ENCODE measurements around the gene SYT6. TPM values are rescaled to one million over a fixed set of nuclear protein-coding genes. Genes with fewer than 3 reads are reported as not detected.

SYT6 gene
- total and polyA plus RNA-seq, 10 of the 15 experiments (the other 5 are each of a cell fraction or from before 2014, with no cell fraction given) = 0.05 to 0.39 TPM; not detected in 8

GRCh38 chr1:114134518-114134917 is 19.2 kb downstream of the SYT6 start:
- Histone ChIP-seq H3K4me2 (ENCODE audit: control insufficient read depth, insufficient read depth) (no peak overlapping the region), H3K4me3 (no peak overlapping the region), H2AFZ (ENCODE audit: control insufficient read depth, low read depth, low read length) (no peak overlapping the region), H3K9me3 (replicated peaks; ENCODE audit: control insufficient read depth, insufficient read depth, low read length) (no peaks in the 10 kb centered on the region), H3K4me1 (ENCODE audit: control insufficient read depth, insufficient read depth, low read length) (no peaks in the 10 kb centered on the region), H3K79me2 (ENCODE audit: control insufficient read depth, insufficient read depth, low read length) (no peaks in the 10 kb centered on the region), H3K36me3 (ENCODE audit: control insufficient read depth in 2 of 2, insufficient read depth in 2 of 2, low read length in 1 of 2) (no peaks in the 10 kb centered on the region), H3K27me3 (replicated peaks in 1 of 2; ENCODE audit: control insufficient read depth in 2 of 2, insufficient read depth in 2 of 2, low read length in 1 of 2) (peaks cover 2% of the 10 kb centered on the region in 2 experiments; a peak in 3 of 4 replicates), H3K9ac (ENCODE audit: control insufficient read depth, insufficient read depth, low read length) (no peak overlapping the region), H4K20me1 (ENCODE audit: control insufficient read depth, insufficient read depth) (no peaks in the 10 kb centered on the region), H3K27ac (ENCODE audit: control insufficient read depth, insufficient read depth) (no peak overlapping the region)
- no TSS peak for BruUV-seq (replicated peaks)
- 31% methylated on average over 4 of the region's 4 CpGs for WGBS (ENCODE audit: insufficient coverage, insufficient replicate concordance, low lambda C conversion rate, missing lambda C conversion rate)
- POLR2A ChIA-PET = no interaction called here
- CTCF ChIA-PET = no interaction called here
- DNase-seq (ENCODE audit: low read depth, low spot score) (no peak), ATAC-seq (no peak), FAIRE-seq (no peak)
- intact Hi-C loops (cut with micrococcal nuclease; ENCODE audit: unreplicated experiment) = no loop called here
- SMC1A ChIA-PET (ENCODE audit: uncharacterized antibody, unreplicated experiment) = interaction anchor here (0.9 kb wide), 1 partner anchor 13 kb away, joined by 3 read pairs; no protein-coding TSS in a partner anchor
- in situ Hi-C loops (cut with MboI) = no loop called here
- TF ChIP-seq NFYA (IDR thresholded peaks at IDR 0.05; ENCODE audit: borderline replicate concordance, low read depth, low read length) (no peak), SREBF2 (IDR thresholded peaks at IDR 0.05; ENCODE audit: low read length) (no peak)
- RAD21 ChIA-PET (ENCODE audit: unreplicated experiment) = no interaction called here

GRCh38 chr1:114133129-114133528 is 20.5 kb downstream of the SYT6 start:
- POLR2A ChIA-PET = no interaction called here
- ATAC-seq (no peak), FAIRE-seq (no peak), DNase-seq (ENCODE audit: low read depth, low spot score) (no peak)
- TF ChIP-seq, protein P1, sequence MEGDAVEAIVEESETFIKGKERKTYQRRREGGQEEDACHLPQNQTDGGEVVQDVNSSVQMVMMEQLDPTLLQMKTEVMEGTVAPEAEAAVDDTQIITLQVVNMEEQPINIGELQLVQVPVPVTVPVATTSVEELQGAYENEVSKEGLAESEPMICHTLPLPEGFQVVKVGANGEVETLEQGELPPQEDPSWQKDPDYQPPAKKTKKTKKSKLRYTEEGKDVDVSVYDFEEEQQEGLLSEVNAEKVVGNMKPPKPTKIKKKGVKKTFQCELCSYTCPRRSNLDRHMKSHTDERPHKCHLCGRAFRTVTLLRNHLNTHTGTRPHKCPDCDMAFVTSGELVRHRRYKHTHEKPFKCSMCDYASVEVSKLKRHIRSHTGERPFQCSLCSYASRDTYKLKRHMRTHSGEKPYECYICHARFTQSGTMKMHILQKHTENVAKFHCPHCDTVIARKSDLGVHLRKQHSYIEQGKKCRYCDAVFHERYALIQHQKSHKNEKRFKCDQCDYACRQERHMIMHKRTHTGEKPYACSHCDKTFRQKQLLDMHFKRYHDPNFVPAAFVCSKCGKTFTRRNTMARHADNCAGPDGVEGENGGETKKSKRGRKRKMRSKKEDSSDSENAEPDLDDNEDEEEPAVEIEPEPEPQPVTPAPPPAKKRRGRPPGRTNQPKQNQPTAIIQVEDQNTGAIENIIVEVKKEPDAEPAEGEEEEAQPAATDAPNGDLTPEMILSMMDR (IDR thresholded peaks at IDR 0.05 in 2 of 3, conservative IDR thresholded peaks at IDR 0.05 in 1 of 3; ENCODE audit: control insufficient read depth in 2 of 3, extremely low read depth in 1 of 3, insufficient read depth in 1 of 3, low read depth in 3 of 3, low read length in 3 of 3) = no peak
- TF ChIP-seq MYC (IDR thresholded peaks at IDR 0.05; ENCODE audit: insufficient read depth, insufficient read length, insufficient replicate concordance, low read length, severe bottlenecking) (no peak), TCF7 (IDR thresholded peaks at IDR 0.05; ENCODE audit: borderline replicate concordance) (no peak), FOS (IDR thresholded peaks at IDR 0.05; ENCODE audit: borderline replicate concordance, extremely low read depth, insufficient read length) (no peak), DPF2 (IDR thresholded peaks at IDR 0.05) (no peak), ZSCAN29 (IDR thresholded peaks at IDR 0.05) (no peak)
- H3K4me2 ChIP-seq (ENCODE audit: control insufficient read depth, insufficient read depth) = no peak overlapping the region
- no peaks in the 10 kb centered on the region for H3K9me3 ChIP-seq (replicated peaks; ENCODE audit: control insufficient read depth, insufficient read depth, low read length)
- H3K27me3 ChIP-seq (replicated peaks in 1 of 2; ENCODE audit: control insufficient read depth in 2 of 2, insufficient read depth in 2 of 2, low read length in 1 of 2) = peaks cover 2% of the 10 kb centered on the region in 2 experiments; a peak in 3 of 4 replicates
- CTCF ChIA-PET = interaction anchor here (1.7 to 2.2 kb wide), 2 partner anchors 58 to 149 kb away, joined by 4 to 5 read pairs; no protein-coding TSS in a partner anchor
- RAD21 ChIA-PET (ENCODE audit: unreplicated experiment) = no interaction called here
- H3K79me2 ChIP-seq (ENCODE audit: control insufficient read depth, insufficient read depth, low read length) = no peaks in the 10 kb centered on the region
- H3K9ac ChIP-seq (ENCODE audit: control insufficient read depth, insufficient read depth, low read length) = no peak overlapping the region
- no peak overlapping the region for H3K4me3 ChIP-seq
- no peaks in the 10 kb centered on the region for H3K36me3 ChIP-seq (ENCODE audit: control insufficient read depth in 2 of 2, insufficient read depth in 2 of 2, low read length in 1 of 2)
- H4K20me1 ChIP-seq (ENCODE audit: control insufficient read depth, insufficient read depth) = no peaks in the 10 kb centered on the region
- H3K4me1 ChIP-seq (ENCODE audit: control insufficient read depth, insufficient read depth, low read length) = no peaks in the 10 kb centered on the region
- in situ Hi-C loops (cut with MboI) = no loop called here
- SMC1A ChIA-PET (ENCODE audit: uncharacterized antibody, unreplicated experiment) = interaction anchor here (2.2 to 2.9 kb wide), 2 partner anchors 149 to 155 kb away, joined by 7 to 22 read pairs; partner anchors contain the start of gene OLFML3
- WGBS (ENCODE audit: insufficient coverage, insufficient replicate concordance, low lambda C conversion rate, missing lambda C conversion rate) = 60% methylated on average over 7 of the region's 7 CpGs
- no TSS peak for BruUV-seq (replicated peaks)
- H2AFZ ChIP-seq (ENCODE audit: control insufficient read depth, low read depth, low read length) = no peak overlapping the region
- intact Hi-C loops (cut with micrococcal nuclease; ENCODE audit: unreplicated experiment) = no loop called here
- H3K27ac ChIP-seq (ENCODE audit: control insufficient read depth, insufficient read depth) = no peak overlapping the region

All from GM12878 (cell line).